ENCODE results near the gene CEMIP.
A peak's percentile ranks its signal among the peaks of the same experiment; 100 is the strongest.

The CEMIP gene

DNA sequence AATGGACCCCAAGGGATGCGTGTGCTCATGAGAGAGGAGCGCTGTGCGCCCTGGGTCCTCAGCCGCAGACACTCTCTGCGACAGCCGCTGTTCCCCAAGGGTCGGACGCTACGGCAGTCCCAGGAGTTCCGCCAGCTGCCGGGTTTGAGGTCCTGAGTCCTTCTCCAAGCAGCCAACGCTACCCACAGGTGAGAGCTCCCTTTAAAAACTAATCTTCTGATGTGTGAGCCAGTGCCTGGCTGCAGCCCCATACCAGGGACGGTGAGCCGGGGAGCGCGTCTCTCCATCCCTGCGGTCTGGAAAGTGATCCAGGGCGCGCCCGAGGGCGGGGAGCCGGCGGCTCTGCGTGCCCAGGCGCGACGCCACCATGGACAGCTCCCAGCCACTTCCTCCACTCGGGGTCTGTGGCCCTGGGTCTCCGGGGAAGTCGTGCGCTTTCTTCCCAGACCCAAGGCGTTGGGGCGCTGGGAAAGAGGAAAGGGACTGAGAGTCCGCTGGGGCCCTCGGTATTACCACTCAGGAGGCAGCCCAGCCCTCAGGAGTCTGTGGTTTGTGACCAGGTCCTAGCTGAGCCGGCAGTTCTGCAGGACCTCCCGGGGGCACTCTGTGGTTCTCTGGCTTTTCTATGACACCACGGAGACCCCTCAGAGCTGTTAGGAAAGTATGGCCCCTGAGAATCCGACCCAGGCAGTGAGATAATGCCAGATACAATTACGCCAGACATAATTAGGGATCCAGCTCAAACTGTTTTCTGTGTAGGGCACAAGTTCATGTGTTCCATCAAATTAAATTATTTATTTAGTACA lies 1.4 kb downstream of the CEMIP start:
- peaks cover 20% of the 10 kb centered on the region; the same call in 1 of the 2 replicates for H4K20me1 ChIP-seq
- TF ChIP-seq Cebpa-rat (IDR thresholded peaks at IDR 0.05) = no peak
- H3K4me1 ChIP-seq = peaks cover 17% of the 10 kb centered on the region; the same call in 1 of the 2 replicates
- H3K9me3 ChIP-seq = peaks cover 11% of the 10 kb centered on the region; the same call in 1 of the 2 replicates
- no peaks in the 10 kb centered on the region for H3K36me3 ChIP-seq
- H3K4me2 ChIP-seq = peak overlapping the region; percentile 74
- H3K27me3 ChIP-seq = peaks cover 65% of the 10 kb centered on the region
- H3K9ac ChIP-seq = no peak overlapping the region
- peak overlapping the region; percentile 52 for H3K4me3 ChIP-seq
- no peak overlapping the region for H3K27ac ChIP-seq

- no peak overlapping the region for H3K27ac ChIP-seq
- no peak overlapping the region for H3K4me3 ChIP-seq
Observed at GRCh38 chr15:80783260-80783659, 4.1 kb downstream of the CEMIP start.

GRCh38 chr15:80785335-80785734 lies 6.2 kb downstream of the CEMIP start:
- TF ChIP-seq Cebpa-rat (IDR thresholded peaks at IDR 0.05) = no peak
- H3K27me3 ChIP-seq = peaks cover 28% of the 10 kb centered on the region
- no peak overlapping the region for H3K27ac ChIP-seq
- peaks cover 1% of the 10 kb centered on the region; the same call in 1 of the 2 replicates for H4K20me1 ChIP-seq
- H3K36me3 ChIP-seq = no peaks in the 10 kb centered on the region
- no peak overlapping the region for H3K4me2 ChIP-seq
- H3K4me1 ChIP-seq = peaks cover 13% of the 10 kb centered on the region
- no peak overlapping the region for H3K4me3 ChIP-seq
- no peaks in the 10 kb centered on the region for H3K9me3 ChIP-seq
- H3K9ac ChIP-seq = no peak overlapping the region

More at GRCh38 chr15:80783260-80783659, 4.1 kb downstream of the CEMIP start:
- peaks cover 20% of the 10 kb centered on the region; the same call in 1 of the 2 replicates for H4K20me1 ChIP-seq
- no peaks in the 10 kb centered on the region for H3K36me3 ChIP-seq
- TF ChIP-seq Cebpa-rat (IDR thresholded peaks at IDR 0.05) = no peak
- no peak overlapping the region for H3K4me2 ChIP-seq
- H3K27me3 ChIP-seq = peaks cover 48% of the 10 kb centered on the region
- H3K9me3 ChIP-seq = peaks cover 11% of the 10 kb centered on the region; the same call in 1 of the 2 replicates
- H3K4me1 ChIP-seq = peaks cover 17% of the 10 kb centered on the region; the same call in 1 of the 2 replicates
- no peak overlapping the region for H3K9ac ChIP-seq

GRCh38 chr15:80785811-80786354 lies 6.7 kb downstream of the CEMIP start:
- Histone ChIP-seq H4K20me1 (no peaks in the 10 kb centered on the region), H3K27ac (no peak overlapping the region), H3K27me3 (peaks cover 22% of the 10 kb centered on the region), H3K9ac (no peak overlapping the region), H3K4me2 (no peak overlapping the region), H3K4me3 (no peak overlapping the region), H3K36me3 (no peaks in the 10 kb centered on the region), H3K4me1 (peaks cover 8% of the 10 kb centered on the region), H3K9me3 (no peaks in the 10 kb centered on the region)
- no peak for TF ChIP-seq Cebpa-rat (IDR thresholded peaks at IDR 0.05)

GRCh38 chr15:80787316-80787715 lies 8.1 kb downstream of the CEMIP start:
- peaks cover 8% of the 10 kb centered on the region; the same call in 1 of the 2 replicates for H3K27me3 ChIP-seq
- H3K9me3 ChIP-seq = no peaks in the 10 kb centered on the region
- TF ChIP-seq Cebpa-rat (IDR thresholded peaks at IDR 0.05) = no peak
- H3K4me3 ChIP-seq = no peak overlapping the region
- H4K20me1 ChIP-seq = no peaks in the 10 kb centered on the region
- H3K4me2 ChIP-seq = no peak overlapping the region
- no peak overlapping the region for H3K9ac ChIP-seq
- no peak overlapping the region for H3K27ac ChIP-seq
- no peaks in the 10 kb centered on the region for H3K36me3 ChIP-seq
- peaks cover 7% of the 10 kb centered on the region; the same call in 1 of the 2 replicates for H3K4me1 ChIP-seq

DNA sequence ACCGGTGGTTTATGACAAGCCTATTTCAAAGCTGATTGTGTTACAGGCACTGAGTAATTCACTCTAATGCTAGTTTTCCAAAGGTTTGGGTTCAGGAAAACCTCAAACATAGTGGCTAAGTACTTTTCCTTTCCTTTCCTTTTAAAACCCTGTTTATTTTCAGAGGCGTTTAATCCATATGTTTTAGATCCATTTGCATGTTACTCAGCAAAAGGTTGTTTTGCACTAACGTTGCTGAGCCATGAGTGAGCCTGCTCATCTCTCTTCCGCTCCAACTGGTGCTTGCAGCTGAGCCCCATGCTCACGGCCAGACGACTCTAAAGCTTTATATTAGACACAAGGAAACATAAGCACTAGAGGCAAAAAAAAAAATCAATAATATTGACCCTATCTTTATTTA lies 9.4 kb downstream of the CEMIP start:
- Histone ChIP-seq H3K4me2 (no peak overlapping the region), H3K9me3 (no peaks in the 10 kb centered on the region), H3K27ac (no peak overlapping the region), H3K4me3 (no peak overlapping the region), H3K27me3 (no peaks in the 10 kb centered on the region), H4K20me1 (no peaks in the 10 kb centered on the region), H3K36me3 (no peaks in the 10 kb centered on the region), H3K4me1 (peaks cover 7% of the 10 kb centered on the region; the same call in 1 of the 2 replicates), H3K9ac (no peak overlapping the region)
- no peak for TF ChIP-seq Cebpa-rat (IDR thresholded peaks at IDR 0.05)

GRCh38 chr15:80789296-80789695 lies 10.1 kb downstream of the CEMIP start:
- no peak for TF ChIP-seq Cebpa-rat (IDR thresholded peaks at IDR 0.05)
- Histone ChIP-seq H3K4me1 (peaks cover 7% of the 10 kb centered on the region; the same call in 1 of the 2 replicates), H3K36me3 (no peaks in the 10 kb centered on the region), H3K4me3 (no peak overlapping the region), H3K9me3 (no peaks in the 10 kb centered on the region), H3K4me2 (no peak overlapping the region), H3K27ac (no peak overlapping the region), H4K20me1 (no peaks in the 10 kb centered on the region), H3K27me3 (no peaks in the 10 kb centered on the region), H3K9ac (no peak overlapping the region)

DNA sequence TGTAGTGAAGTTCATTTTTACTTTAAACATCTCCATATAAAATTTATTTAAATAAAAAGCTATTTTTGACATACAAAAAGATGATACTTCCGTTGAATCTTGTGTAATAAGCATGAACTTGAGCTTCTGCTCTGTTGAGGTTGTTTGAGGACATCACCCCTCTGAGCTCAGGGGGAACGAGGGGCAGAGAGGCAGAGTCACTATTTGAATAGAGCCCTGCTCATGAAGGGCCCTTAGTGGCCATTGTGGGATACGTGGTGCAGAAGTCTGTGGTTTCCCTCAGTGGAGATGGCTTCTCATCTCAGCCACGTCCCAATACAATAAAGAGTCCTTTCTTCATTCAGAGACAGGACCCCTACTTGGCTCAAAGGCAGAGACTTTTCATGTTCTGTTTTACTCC lies 10.6 kb downstream of the CEMIP start:
- Histone ChIP-seq H3K4me3 (no peak overlapping the region), H3K27me3 (no peaks in the 10 kb centered on the region), H3K9ac (no peak overlapping the region), H4K20me1 (no peaks in the 10 kb centered on the region), H3K27ac (no peak overlapping the region), H3K9me3 (no peaks in the 10 kb centered on the region), H3K4me1 (peaks cover 7% of the 10 kb centered on the region; the same call in 1 of the 2 replicates), H3K4me2 (peak overlapping the region; percentile 2; the same call in 1 of the 2 replicates), H3K36me3 (no peaks in the 10 kb centered on the region)
- TF ChIP-seq Cebpa-rat (IDR thresholded peaks at IDR 0.05) = no peak

DNA sequence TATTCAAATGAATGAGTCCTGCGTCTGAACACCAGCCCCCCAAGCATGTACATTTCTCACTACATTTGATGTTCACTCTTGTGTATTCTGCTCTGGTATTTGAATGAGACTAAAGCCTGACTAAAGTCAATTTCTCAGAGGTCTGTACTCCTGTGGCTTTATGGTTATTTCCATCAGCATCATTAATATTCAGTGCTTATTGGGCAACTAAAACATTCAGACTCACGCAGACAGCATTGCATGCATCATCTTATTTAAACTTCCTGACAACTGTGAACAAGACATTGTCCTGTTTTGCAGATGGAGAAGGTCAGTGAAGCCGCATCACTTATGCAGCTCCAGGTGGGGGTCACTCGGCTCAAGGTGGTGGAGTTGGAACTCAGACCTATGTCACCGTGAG lies 11.1 kb downstream of the CEMIP start:
- no peak for TF ChIP-seq Cebpa-rat (IDR thresholded peaks at IDR 0.05)
- Histone ChIP-seq H3K27me3 (no peaks in the 10 kb centered on the region), H3K9ac (no peak overlapping the region), H3K4me1 (peaks cover 7% of the 10 kb centered on the region; the same call in 1 of the 2 replicates), H3K27ac (no peak overlapping the region), H3K36me3 (no peaks in the 10 kb centered on the region), H3K9me3 (no peaks in the 10 kb centered on the region), H3K4me2 (peak overlapping the region; percentile 2; the same call in 1 of the 2 replicates), H4K20me1 (no peaks in the 10 kb centered on the region), H3K4me3 (no peak overlapping the region)

- TF ChIP-seq Cebpa-rat (IDR thresholded peaks at IDR 0.05) = no peak
- Histone ChIP-seq H3K36me3 (no peaks in the 10 kb centered on the region), H3K27ac (no peak overlapping the region), H4K20me1 (no peaks in the 10 kb centered on the region), H3K9me3 (no peaks in the 10 kb centered on the region), H3K9ac (no peak overlapping the region), H3K4me3 (no peak overlapping the region), H3K27me3 (no peaks in the 10 kb centered on the region), H3K4me2 (no peak overlapping the region), H3K4me1 (peaks cover 7% of the 10 kb centered on the region; the same call in 1 of the 2 replicates)
Observed at GRCh38 chr15:80791004-80791403, 11.8 kb downstream of the CEMIP start.
